B cell (primary cell): ENCODE data around the gene ACAA2. TPM values are rescaled to one million over a fixed set of nuclear protein-coding genes. Genes with fewer than 3 reads are reported as not detected.

Experiments
- ATAC-seq: fragments of 200-7000 bp; cut with Tn5 transposase; one replicate; pipeline ENCODE4 v1.10.0; 2021; ENCODE audit warnings: low read depth, mild to moderate bottlenecking, moderate number of reproducible peaks, moderate library complexity
- CTCF ChIA-PET: fragments of 350-600 bp; sonication (Branson Sonifier 250); formaldehyde crosslinking; loops from one replicate; lab custom pipeline; 2021; ENCODE audit warnings: antibody characterized with exemption, inconsistent platforms; lab: Charles Lee
- POLR2A ChIA-PET: fragments of 350-600 bp; sonication (Branson Sonifier 250); formaldehyde crosslinking; loops from one replicate; lab custom pipeline; 2021; ENCODE audit warnings: antibody characterized with exemption; lab: Charles Lee
- DNase-seq: peaks from one replicate; pipeline ENCODE4 v3.0.0; 2013
- H2AFZ ChIP-seq: 2 replicates; pipeline ENCODE4 v1.6.1; 2012; ENCODE audit warnings: mild to moderate bottlenecking, low read depth, low read length; ENCODE audit not compliant: insufficient read depth, poor library complexity, severe bottlenecking
- H3K27ac ChIP-seq, 2 donors: 1 replicate in 1 of 2; 2 replicates in 1 of 2; pipeline ENCODE4 v1.5.1; 2012 to 2013; ENCODE audit warnings: low read length in 2 of 2, mild to moderate bottlenecking in 2 of 2, moderate library complexity in 1 of 2
- H3K27me3 ChIP-seq, 4 experiments: fragments of 200-600 bp in 1 of 4; sonication (generic) in 1 of 4; replicated peaks in 1 of 4; 1 replicate in 2 of 4; 2 replicates in 2 of 4; pipeline versions ENCODE4 v1.6.1 to v1.7.0; 2013 to 2016; ENCODE audit warnings: low read length in 3 of 4, mild to moderate bottlenecking in 2 of 4, mixed read lengths in 1 of 4, moderate library complexity in 1 of 4; ENCODE audit not compliant: insufficient read depth in 4 of 4, control insufficient read depth in 3 of 4; ENCODE audit errors: control extremely low read depth in 1 of 4
- H3K36me3 ChIP-seq, 2 experiments: replicated peaks in 1 of 2; 1 replicate in 1 of 2; 2 replicates in 1 of 2; pipeline versions ENCODE4 v1.6.1 to v1.7.1; 2013; ENCODE audit warnings: low read length in 1 of 2; ENCODE audit not compliant: insufficient read depth in 2 of 2, control insufficient read depth in 1 of 2; ENCODE audit errors: control extremely low read depth in 1 of 2, extremely low read depth in 1 of 2
- H3K4me1 ChIP-seq, 2 donors: fragments of 200-600 bp in 1 of 2; sonication (generic) in 1 of 2; 1 replicate in 1 of 2; 2 replicates in 1 of 2; pipeline versions ENCODE4 v1.5.1 to v1.6.1; 2013 to 2017; ENCODE audit warnings: low read length in 2 of 2; ENCODE audit not compliant: control insufficient read depth in 2 of 2, insufficient read depth in 2 of 2
- H3K4me2 ChIP-seq: replicated peaks from 2 replicates; pipeline ENCODE3; 2012; ENCODE audit warnings: mild to moderate bottlenecking, low read depth, low read length; ENCODE audit not compliant: poor library complexity, severe bottlenecking
- H3K4me3 ChIP-seq, 5 experiments: fragments of 200-600 bp in 1 of 5; sonication (generic) in 1 of 5; 1 replicate in 3 of 5; 2 replicates in 2 of 5; pipeline versions ENCODE4 v1.5.1 to v1.7.0; 2011 to 2016; ENCODE audit warnings: low read length in 4 of 5, mild to moderate bottlenecking in 4 of 5, low read depth in 2 of 5, control low read depth in 1 of 5, moderate library complexity in 1 of 5; ENCODE audit not compliant: insufficient read depth in 1 of 5; ENCODE audit errors: control extremely low read depth in 1 of 5, extremely low read depth in 1 of 5
- H3K79me2 ChIP-seq: fragments of 200-600 bp; sonication (generic); one replicate; pipeline ENCODE4 v1.6.0; 2016; ENCODE audit warnings: low read length; ENCODE audit not compliant: control insufficient read depth, insufficient read depth
- H3K9ac ChIP-seq: fragments of 200-600 bp; sonication (generic); 2 replicates; pipeline ENCODE4 v1.6.1; 2017; ENCODE audit warnings: mild to moderate bottlenecking, low read length, moderate library complexity
- H3K9me3 ChIP-seq, 3 donors: one replicate each; pipeline versions ENCODE4 v1.6.1 to v1.7.1; 2013; ENCODE audit warnings: low read length in 2 of 3; ENCODE audit not compliant: control insufficient read depth in 2 of 3, insufficient read depth in 1 of 3; ENCODE audit errors: control extremely low read depth in 1 of 3
- H4K20me1 ChIP-seq: 2 replicates; pipeline ENCODE4 v1.6.0; 2012; ENCODE audit warnings: mild to moderate bottlenecking, low read length; ENCODE audit not compliant: insufficient read depth, control insufficient read depth, poor library complexity, severe bottlenecking
- H3K27ac Mint-ChIP-seq: one replicate; pipeline ENCODE4 v1.8.0; 2021; ENCODE audit warnings: mixed read lengths
- H3K27me3 Mint-ChIP-seq: one replicate; pipeline ENCODE4 v1.8.0; 2021; ENCODE audit warnings: mixed read lengths
- H3K4me1 Mint-ChIP-seq: one replicate; pipeline ENCODE4 v1.8.0; 2021; ENCODE audit warnings: mixed read lengths
- H3K4me3 Mint-ChIP-seq: one replicate; pipeline ENCODE4 v1.8.0; 2021; ENCODE audit warnings: mixed read lengths
- H3K9me3 Mint-ChIP-seq: one replicate; pipeline ENCODE4 v1.8.0; 2022; ENCODE audit warnings: mixed read lengths; ENCODE audit not compliant: insufficient read depth
- CTCF ChIP-seq: fragments of 200-600 bp; IDR thresholded peaks from one replicate; pipeline ENCODE4 v1.8.0; 2022; ENCODE audit warnings: antibody characterized with exemption, mild to moderate bottlenecking
- EZH2 ChIP-seq: IDR thresholded peaks from 2 replicates; pipeline ENCODE4 v1.6.1; 2012; ENCODE audit warnings: borderline replicate concordance, low read depth, mild to moderate bottlenecking, moderate library complexity, low read length; ENCODE audit not compliant: insufficient read depth, poor library complexity, severe bottlenecking
- WGBS: methylation state at CpG from one replicate; pipeline ENCODE4 v1.1.5; 2013; ENCODE audit warnings: missing lambda C conversion rate; ENCODE audit not compliant: insufficient coverage; 5-methylcytosine and 5-hydroxymethylcytosine counted together
- intact Hi-C: fragments of 100-400 bp; cut with micrococcal nuclease; formaldehyde crosslinking; loops from one replicate; pipeline ENCODE4 v1.10.0; 2022
- polyA plus RNA-seq: library from polyadenylated mRNA; depleted of rRNA; stranded (reverse); fragments of >200 nt; gene quantifications from 2 replicates; pipeline ENCODE4 v1.2.3, GENCODE V29; 2012
- total RNA-seq, 2 donors: library from RNA; stranded (reverse); fragments of 120-200 nt in 1 of 2; gene quantifications; 1 replicate in 1 of 2; 2 replicates in 1 of 2; pipeline versions ENCODE4 v1.2.3 to v1.2.4, GENCODE V29; 2013 to 2022

Gene ACAA2
- total and polyA plus RNA-seq, 2 donors (not counting 1 experiment from before 2014, with no cell fraction given), result 10.6 to 25.0 TPM

GRCh38 chr18:49849331-49850217, 36.2 kb upstream of the ACAA2 start:
- no peak overlapping the region for H3K4me3 ChIP-seq
- no peak overlapping the region for H3K27ac ChIP-seq
- TF ChIP-seq CTCF (no peak), EZH2 (no peak)
- H3K4me2 ChIP-seq, result no peak overlapping the region
- H3K9me3 ChIP-seq, result no peaks in the 10 kb centered on the region
- ChIA-PET CTCF (no interaction called here), POLR2A (no interaction called here)
- Mint-ChIP-seq H3K4me1 (no peaks in the 10 kb centered on the region), H3K27me3 (peaks cover 20% of the 10 kb centered on the region), H3K27ac (no peak overlapping the region), H3K9me3 (no peaks in the 10 kb centered on the region), H3K4me3 (no peak overlapping the region)
- no peaks in the 10 kb centered on the region for H3K36me3 ChIP-seq
- 91% methylated on average over 9 of the region's 14 CpGs for WGBS
- DNase-seq (no peak), ATAC-seq (no peak)
- no peaks in the 10 kb centered on the region for H4K20me1 ChIP-seq
- intact Hi-C loops, result no loop called here
- no peak overlapping the region for H3K9ac ChIP-seq
- H2AFZ ChIP-seq, result no peak overlapping the region
- H3K79me2 ChIP-seq, result no peaks in the 10 kb centered on the region
- peaks cover 0 to 2% (median 0%) of the 10 kb centered on the region in 4 experiments for H3K27me3 ChIP-seq
- H3K4me1 ChIP-seq, result no peaks in the 10 kb centered on the region

- POLR2A ChIA-PET, result no interaction called here
- Histone ChIP-seq H3K4me2 (no peak overlapping the region), H3K4me3 (no peak overlapping the region), H3K27me3 (peaks cover 0 to 2% (median 0%) of the 10 kb centered on the region in 4 experiments), H3K36me3 (no peaks in the 10 kb centered on the region), H4K20me1 (no peaks in the 10 kb centered on the region), H3K4me1 (no peaks in the 10 kb centered on the region), H3K79me2 (no peaks in the 10 kb centered on the region), H3K9me3 (no peaks in the 10 kb centered on the region), H3K9ac (no peak overlapping the region), H2AFZ (no peak overlapping the region), H3K27ac (no peak overlapping the region)
- ATAC-seq, result no peak
- Mint-ChIP-seq H3K9me3 (no peaks in the 10 kb centered on the region), H3K4me3 (no peak overlapping the region), H3K27me3 (peaks cover 20% of the 10 kb centered on the region), H3K27ac (no peak overlapping the region), H3K4me1 (no peaks in the 10 kb centered on the region)
- intact Hi-C loops, result no loop called here
- CTCF ChIA-PET, result interaction anchor here (1.7 to 2.4 kb wide), 2 partner anchors 10 to 14 kb away, joined by 3 to 11 read pairs; no protein-coding TSS in a partner anchor
- no peak for DNase-seq
- WGBS, result 74% methylated on average over 3 of the region's 4 CpGs
- no peak for TF ChIP-seq CTCF
- TF ChIP-seq EZH2, result no peak
These were observed 34.8 kb upstream of the ACAA2 start for GRCh38 chr18:49848115-49848514.
